Caco-2 (cell line): ENCODE measurements around the gene GPSM1. TPM values are rescaled to one million over a fixed set of nuclear protein-coding genes. Genes with fewer than 3 reads are reported as not detected.

Experiments used
- BruUV-seq: library from RNA; stranded (reverse); fragments of 400-500 nt; replicated peaks from 2 replicates; lab custom pipeline; 2021; lab: Mats Ljungman, UMichigan
- CTCF ChIA-PET: fragments of 300-600 bp; sonication (Branson Sonifier 250); formaldehyde crosslinking; loops from one replicate; lab custom pipeline; 2022; ENCODE audit warnings: antibody characterized with exemption; lab: Charles Lee
- POLR2A ChIA-PET: fragments of 300-600 bp; sonication (Branson Sonifier 250); formaldehyde crosslinking; loops from one replicate; lab custom pipeline; 2022; ENCODE audit warnings: antibody characterized with exemption; lab: Charles Lee
- DNase-seq, 2 experiments: peaks; one replicate each; pipeline versions ENCODE4 v3.0.0 to v3.0.0-alpha.2; 2020 to 2022
- H3K27me3 ChIP-seq: replicated peaks from 2 replicates; pipeline ENCODE4 v1.6.0; 2011; ENCODE audit warnings: low read length; ENCODE audit not compliant: control insufficient read depth, insufficient read depth
- H3K36me3 ChIP-seq: 2 replicates; pipeline ENCODE4 v1.5.1; 2011; ENCODE audit warnings: low read length; ENCODE audit not compliant: control insufficient read depth, insufficient read depth
- H3K4me1 ChIP-seq: fragments of 250-450 bp; sonication (Bioruptor Pico); 2 replicates; pipeline ENCODE4 v1.5.1; 2020; ENCODE audit warnings: mild to moderate bottlenecking
- H3K4me3 ChIP-seq: 2 replicates; pipeline ENCODE4 v1.5.1; 2011; ENCODE audit warnings: low read depth, mild to moderate bottlenecking, control low read depth, low read length
- H3K9me3 ChIP-seq: fragments of 250-450 bp; sonication (Bioruptor Pico); 2 replicates; pipeline ENCODE4 v1.5.1; 2020; ENCODE audit warnings: mild to moderate bottlenecking, moderate library complexity
- H3K27ac Mint-ChIP-seq: one replicate; pipeline ENCODE4 v1.8.0; 2022; ENCODE audit warnings: mixed read lengths; ENCODE audit not compliant: unreplicated experiment
- H3K27me3 Mint-ChIP-seq: one replicate; pipeline ENCODE4 v1.8.0; 2022; ENCODE audit warnings: mixed read lengths; ENCODE audit not compliant: insufficient read depth, unreplicated experiment
- H3K36me3 Mint-ChIP-seq: one replicate; pipeline ENCODE4 v1.8.0; 2022; ENCODE audit warnings: mild to moderate bottlenecking, mixed read lengths; ENCODE audit not compliant: insufficient read depth, unreplicated experiment
- H3K4me1 Mint-ChIP-seq: one replicate; pipeline ENCODE4 v1.8.0; 2022; ENCODE audit warnings: low read depth, mixed read lengths; ENCODE audit not compliant: unreplicated experiment
- H3K4me3 Mint-ChIP-seq: one replicate; pipeline ENCODE4 v1.8.0; 2022; ENCODE audit warnings: mild to moderate bottlenecking, moderate library complexity, mixed read lengths; ENCODE audit not compliant: unreplicated experiment
- H3K9me3 Mint-ChIP-seq: one replicate; pipeline ENCODE4 v1.8.0; 2022; ENCODE audit warnings: mixed read lengths; ENCODE audit not compliant: unreplicated experiment
- intact Hi-C: fragments of 100-400 bp; cut with micrococcal nuclease; formaldehyde crosslinking; loops from one replicate; pipeline ENCODE4 v1.10.0; 2022; ENCODE audit not compliant: unreplicated experiment
- total RNA-seq: library from RNA; stranded (reverse); gene quantifications from 2 replicates; pipeline ENCODE4 v1.2.3, GENCODE V29; 2022
- TF ChIP-seq, protein P1 (sequence below), 2 experiments: fragments of 200-600 bp in 1 of 2; IDR thresholded peaks; 1 replicate in 1 of 2; 2 replicates in 1 of 2; pipeline versions ENCODE4 v1.5.1 to v1.8.0; 2011 to 2022; ENCODE audit warnings: antibody characterized with exemption in 1 of 2, control low read depth in 1 of 2, inconsistent platforms in 1 of 2, low read depth in 1 of 2, low read length in 1 of 2, mild to moderate bottlenecking in 1 of 2, moderate library complexity in 1 of 2; ENCODE audit not compliant: insufficient read depth in 1 of 2, severe bottlenecking in 1 of 2, unreplicated experiment in 1 of 2

The GPSM1 gene
- total RNA-seq, 1 experiment from 2014 or later = 25.7 TPM

GRCh38 chr9:136345281-136346156, 18.2 kb downstream of the GPSM1 start:
- H3K9me3 Mint-ChIP-seq = no peaks in the 10 kb centered on the region
- TF ChIP-seq, protein P1, sequence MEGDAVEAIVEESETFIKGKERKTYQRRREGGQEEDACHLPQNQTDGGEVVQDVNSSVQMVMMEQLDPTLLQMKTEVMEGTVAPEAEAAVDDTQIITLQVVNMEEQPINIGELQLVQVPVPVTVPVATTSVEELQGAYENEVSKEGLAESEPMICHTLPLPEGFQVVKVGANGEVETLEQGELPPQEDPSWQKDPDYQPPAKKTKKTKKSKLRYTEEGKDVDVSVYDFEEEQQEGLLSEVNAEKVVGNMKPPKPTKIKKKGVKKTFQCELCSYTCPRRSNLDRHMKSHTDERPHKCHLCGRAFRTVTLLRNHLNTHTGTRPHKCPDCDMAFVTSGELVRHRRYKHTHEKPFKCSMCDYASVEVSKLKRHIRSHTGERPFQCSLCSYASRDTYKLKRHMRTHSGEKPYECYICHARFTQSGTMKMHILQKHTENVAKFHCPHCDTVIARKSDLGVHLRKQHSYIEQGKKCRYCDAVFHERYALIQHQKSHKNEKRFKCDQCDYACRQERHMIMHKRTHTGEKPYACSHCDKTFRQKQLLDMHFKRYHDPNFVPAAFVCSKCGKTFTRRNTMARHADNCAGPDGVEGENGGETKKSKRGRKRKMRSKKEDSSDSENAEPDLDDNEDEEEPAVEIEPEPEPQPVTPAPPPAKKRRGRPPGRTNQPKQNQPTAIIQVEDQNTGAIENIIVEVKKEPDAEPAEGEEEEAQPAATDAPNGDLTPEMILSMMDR (IDR thresholded peaks at IDR 0.05; ENCODE audit: insufficient read depth in 1 of 2, low read depth in 1 of 2, low read length in 1 of 2, severe bottlenecking in 1 of 2, unreplicated experiment in 1 of 2) = peak; percentile 63 to 75
- DNase-seq = peak; percentile 86 to 91
- peak overlapping the region; percentile 1 for H3K27ac Mint-ChIP-seq
- no peaks in the 10 kb centered on the region for H3K9me3 ChIP-seq
- H3K36me3 Mint-ChIP-seq = peaks cover 50% of the 10 kb centered on the region
- POLR2A ChIA-PET = interaction anchor here (1.1 kb wide), 1 partner anchor 18 kb away, joined by 13 read pairs; the partner anchor contains the start of gene DNLZ
- H3K4me1 Mint-ChIP-seq = no peaks in the 10 kb centered on the region
- no peaks in the 10 kb centered on the region for H3K36me3 ChIP-seq
- no peaks in the 10 kb centered on the region for H3K27me3 Mint-ChIP-seq
- H3K4me3 ChIP-seq = no peak overlapping the region
- peaks cover 20% of the 10 kb centered on the region for H3K4me1 ChIP-seq
- H3K4me3 Mint-ChIP-seq = no peak overlapping the region
- no peaks in the 10 kb centered on the region for H3K27me3 ChIP-seq
- intact Hi-C loops = loop anchor here (1.0 kb wide), 2 partner anchors 18 to 55 kb away; partner anchors contain the start of genes DNLZ and SNAPC4
- no TSS peak for BruUV-seq
- CTCF ChIA-PET = interaction anchor here (0.6 to 2.5 kb wide), 9 partner anchors 9 to 294 kb away, joined by 3 to 49 read pairs (median 3); partner anchors contain the start of gene DNLZ

DNA sequence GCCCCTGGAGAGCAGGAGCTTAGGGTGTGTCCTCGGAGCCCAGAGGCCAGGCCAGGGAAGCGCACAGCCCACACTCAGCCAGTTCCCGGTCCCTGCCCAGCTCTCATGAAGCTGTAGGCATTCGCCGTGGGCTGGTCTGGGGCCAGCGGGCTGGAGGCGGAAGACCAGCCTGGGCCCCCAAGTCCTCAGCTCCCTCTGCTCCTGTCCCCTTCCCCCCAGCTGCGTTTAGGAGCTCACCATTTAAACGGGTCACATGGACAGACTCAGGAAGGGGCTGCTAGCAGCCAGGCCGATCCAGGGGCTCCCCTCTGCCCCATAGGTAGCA, 18.8 kb downstream of the GPSM1 start:
- TF ChIP-seq, protein P1 (IDR thresholded peaks at IDR 0.05; ENCODE audit: insufficient read depth in 1 of 2, low read depth in 1 of 2, low read length in 1 of 2, severe bottlenecking in 1 of 2, unreplicated experiment in 1 of 2) = no peak
- Histone ChIP-seq H3K27me3 (no peaks in the 10 kb centered on the region), H3K4me1 (peaks cover 20% of the 10 kb centered on the region), H3K4me3 (no peak overlapping the region), H3K9me3 (no peaks in the 10 kb centered on the region), H3K36me3 (no peaks in the 10 kb centered on the region)
- ChIA-PET CTCF (interaction anchor here (0.6 to 2.5 kb wide), 9 partner anchors 8 to 295 kb away, joined by 3 to 49 read pairs (median 3); partner anchors contain the start of gene DNLZ), POLR2A (interaction anchor here (1.1 kb wide), 1 partner anchor 17 kb away, joined by 13 read pairs; the partner anchor contains the start of gene DNLZ)
- DNase-seq = no peak
- Mint-ChIP-seq H3K27ac (no peak overlapping the region), H3K27me3 (no peaks in the 10 kb centered on the region), H3K9me3 (no peaks in the 10 kb centered on the region), H3K4me1 (no peaks in the 10 kb centered on the region), H3K36me3 (peaks cover 55% of the 10 kb centered on the region), H3K4me3 (no peak overlapping the region)
- intact Hi-C loops = loop anchor here (1.0 kb wide), 1 partner anchor 17 kb away; the partner anchor contains the start of gene DNLZ
- no TSS peak for BruUV-seq

GRCh38 chr9:136346927-136347465, 19.7 kb downstream of the GPSM1 start:
- ChIA-PET CTCF (interaction anchor here (2.5 kb wide), 1 partner anchor 16 kb away, joined by 49 read pairs; the partner anchor contains the start of gene DNLZ), POLR2A (no interaction called here)
- BruUV-seq = no TSS peak
- Histone ChIP-seq H3K4me3 (no peak overlapping the region), H3K9me3 (no peaks in the 10 kb centered on the region), H3K36me3 (no peaks in the 10 kb centered on the region), H3K27me3 (no peaks in the 10 kb centered on the region), H3K4me1 (peaks cover 20% of the 10 kb centered on the region)
- H3K36me3 Mint-ChIP-seq = peaks cover 57% of the 10 kb centered on the region
- no peak overlapping the region for H3K4me3 Mint-ChIP-seq
- no peaks in the 10 kb centered on the region for H3K27me3 Mint-ChIP-seq
- TF ChIP-seq, protein P1 (IDR thresholded peaks at IDR 0.05; ENCODE audit: insufficient read depth in 1 of 2, low read depth in 1 of 2, low read length in 1 of 2, severe bottlenecking in 1 of 2, unreplicated experiment in 1 of 2) = no peak
- no peak overlapping the region for H3K27ac Mint-ChIP-seq
- H3K4me1 Mint-ChIP-seq = no peaks in the 10 kb centered on the region
- H3K9me3 Mint-ChIP-seq = no peaks in the 10 kb centered on the region
- DNase-seq = no peak
- intact Hi-C loops = loop anchor here (1.0 kb wide), 1 partner anchor 16 kb away; the partner anchor contains the start of gene DNLZ
